IPS-18a (cell line): ENCODE data around the gene SLC25A21.

Experiments used
- H3K27ac ChIP-seq: one replicate; pipeline ENCODE4 v1.5.1; 2013; ENCODE audit warnings: low read length
- H3K27me3 ChIP-seq: one replicate; pipeline ENCODE4 v1.6.1; 2013; ENCODE audit warnings: mild to moderate bottlenecking, low read length; ENCODE audit not compliant: control insufficient read depth, insufficient read depth
- H3K36me3 ChIP-seq: one replicate; pipeline ENCODE4 v1.6.1; 2013; ENCODE audit warnings: low read depth, low read length; ENCODE audit not compliant: control insufficient read depth
- H3K4me1 ChIP-seq: one replicate; pipeline ENCODE4 v1.6.1; 2013; ENCODE audit warnings: low read depth, low read length; ENCODE audit not compliant: control insufficient read depth
- H3K4me3 ChIP-seq: one replicate; pipeline ENCODE4 v1.5.1; 2013; ENCODE audit warnings: low read length
- H3K9ac ChIP-seq: one replicate; pipeline ENCODE4 v1.6.1; 2013; ENCODE audit warnings: mild to moderate bottlenecking, low read length, moderate library complexity
- H3K9me3 ChIP-seq: one replicate; pipeline ENCODE4 v1.6.1; 2013; ENCODE audit warnings: low read depth, low read length; ENCODE audit not compliant: control insufficient read depth

The SLC25A21 gene

DNA sequence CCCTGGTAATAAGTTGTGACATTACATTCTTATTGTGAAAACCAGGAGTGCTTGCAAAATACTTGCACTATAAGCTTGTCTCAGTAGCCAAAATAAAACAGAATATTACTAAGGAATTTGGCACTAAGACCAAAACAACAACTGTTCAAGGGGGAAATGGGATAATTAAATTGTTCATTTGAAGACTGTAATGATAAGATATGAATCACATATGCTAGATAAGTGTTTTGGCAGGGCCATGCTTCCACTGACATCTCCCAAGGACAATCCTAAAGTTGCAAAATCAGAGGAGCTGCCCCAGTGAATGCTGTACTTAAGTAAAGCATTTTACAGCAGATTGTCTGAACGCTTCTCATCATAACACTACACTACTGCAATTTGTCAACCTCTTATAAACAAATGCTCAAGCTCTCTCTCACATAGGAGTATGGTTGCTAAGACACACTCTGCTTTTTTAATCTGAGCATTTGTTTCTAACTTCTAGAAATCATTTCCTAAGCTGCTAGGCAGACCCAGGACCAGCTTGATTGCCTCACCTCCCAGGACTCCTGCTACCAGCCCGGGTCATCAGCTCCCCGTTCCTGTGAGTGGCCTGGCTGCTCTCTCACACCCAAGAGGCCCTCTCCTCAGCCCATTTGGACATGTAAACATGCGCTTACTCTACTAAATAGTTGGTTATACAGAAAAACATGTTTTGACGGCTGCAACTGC is 319.3 kb downstream of the SLC25A21 start:
- H3K4me3 ChIP-seq: no peak overlapping the region
- H3K9me3 ChIP-seq: no peaks in the 10 kb centered on the region
- H3K9ac ChIP-seq: no peak overlapping the region
- H3K27ac ChIP-seq: no peak overlapping the region
- H3K27me3 ChIP-seq: no peaks in the 10 kb centered on the region
- peaks cover 9% of the 10 kb centered on the region for H3K4me1 ChIP-seq
- H3K36me3 ChIP-seq: no peaks in the 10 kb centered on the region

DNA sequence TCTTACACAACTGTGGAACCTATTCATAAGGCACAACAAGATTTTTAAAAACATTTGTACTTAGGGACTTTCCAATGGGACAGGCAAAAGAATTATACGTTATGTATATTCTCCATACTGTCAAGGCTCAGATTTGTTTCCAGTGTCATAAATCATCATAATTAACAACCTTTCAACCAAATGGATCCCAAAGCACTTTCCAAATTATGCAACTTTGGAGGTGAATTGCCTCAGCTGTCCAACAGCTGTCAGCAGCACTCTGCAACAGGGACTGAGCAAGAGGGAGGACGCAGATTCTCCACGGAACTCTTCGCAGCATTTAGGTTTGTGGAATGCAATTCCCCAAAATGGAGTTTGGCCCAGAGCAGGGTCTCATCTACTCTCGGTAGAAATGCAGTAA is 324.2 kb downstream of the SLC25A21 start:
- Histone ChIP-seq H3K9me3 (no peaks in the 10 kb centered on the region), H3K4me3 (no peak overlapping the region), H3K27me3 (no peaks in the 10 kb centered on the region), H3K9ac (no peak overlapping the region), H3K4me1 (peaks cover 7% of the 10 kb centered on the region), H3K27ac (no peak overlapping the region), H3K36me3 (no peaks in the 10 kb centered on the region)

DNA sequence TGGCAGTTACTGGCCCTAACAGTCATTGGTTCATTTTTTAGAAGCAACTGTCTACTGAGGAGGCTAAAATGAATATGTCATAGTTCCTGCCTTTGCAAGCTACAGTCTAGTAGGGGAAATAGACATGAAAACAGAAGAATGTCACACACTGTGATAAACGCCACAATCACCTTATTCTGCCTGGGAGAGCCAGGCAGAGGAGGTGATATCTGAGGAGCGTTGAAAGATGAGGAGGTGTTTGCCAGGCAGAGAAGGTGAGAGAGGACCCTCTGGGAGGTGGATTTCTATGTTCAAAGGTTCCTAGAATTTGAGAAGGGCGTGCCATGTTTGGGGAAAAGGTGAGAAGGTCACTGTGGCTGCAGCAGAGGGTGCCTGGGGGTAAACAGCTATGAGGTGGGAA is 325.0 kb downstream of the SLC25A21 start:
- H3K4me1 ChIP-seq: peaks cover 7% of the 10 kb centered on the region
- no peak overlapping the region for H3K9ac ChIP-seq
- no peaks in the 10 kb centered on the region for H3K9me3 ChIP-seq

DNA sequence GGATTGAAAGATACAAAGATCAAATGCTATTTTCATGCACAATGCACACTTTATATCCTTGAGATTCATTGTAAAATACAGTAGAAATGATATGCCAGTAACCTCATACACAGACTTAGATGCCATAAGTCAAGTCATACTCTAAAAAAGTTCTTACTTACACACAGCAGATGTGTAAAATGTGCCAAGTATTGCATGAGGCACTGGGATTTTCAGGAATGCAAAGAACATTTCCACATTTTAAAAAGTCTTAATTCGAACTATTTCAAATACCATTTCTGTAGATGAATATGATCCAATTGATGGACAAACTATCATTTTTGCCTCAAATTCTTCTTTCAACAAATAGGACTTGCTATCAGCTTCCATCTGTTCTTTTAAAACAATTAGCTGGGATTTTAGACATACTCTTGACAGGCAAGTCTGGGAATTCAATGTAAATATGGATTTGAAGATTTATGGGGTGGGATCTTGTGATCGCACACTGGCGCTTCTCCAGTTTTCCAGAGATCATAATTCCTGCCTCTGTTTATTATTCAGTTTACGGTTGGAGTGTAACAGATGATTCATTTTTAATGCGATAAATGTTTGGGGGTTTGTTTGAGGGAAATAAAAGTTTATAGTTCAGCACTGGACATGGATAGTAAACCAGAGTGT is 326.9 kb downstream of the SLC25A21 start:
- no peaks in the 10 kb centered on the region for H3K9me3 ChIP-seq
- H3K9ac ChIP-seq: no peak overlapping the region
- H3K27ac ChIP-seq: no peak overlapping the region
- no peaks in the 10 kb centered on the region for H3K36me3 ChIP-seq
- H3K27me3 ChIP-seq: no peaks in the 10 kb centered on the region
- H3K4me3 ChIP-seq: no peak overlapping the region
- peaks cover 7% of the 10 kb centered on the region for H3K4me1 ChIP-seq

More for the DNA sequence above, 325.0 kb downstream of the SLC25A21 start:
- H3K27me3 ChIP-seq: no peaks in the 10 kb centered on the region
- H3K27ac ChIP-seq: no peak overlapping the region
- no peaks in the 10 kb centered on the region for H3K36me3 ChIP-seq
- H3K4me3 ChIP-seq: no peak overlapping the region

DNA sequence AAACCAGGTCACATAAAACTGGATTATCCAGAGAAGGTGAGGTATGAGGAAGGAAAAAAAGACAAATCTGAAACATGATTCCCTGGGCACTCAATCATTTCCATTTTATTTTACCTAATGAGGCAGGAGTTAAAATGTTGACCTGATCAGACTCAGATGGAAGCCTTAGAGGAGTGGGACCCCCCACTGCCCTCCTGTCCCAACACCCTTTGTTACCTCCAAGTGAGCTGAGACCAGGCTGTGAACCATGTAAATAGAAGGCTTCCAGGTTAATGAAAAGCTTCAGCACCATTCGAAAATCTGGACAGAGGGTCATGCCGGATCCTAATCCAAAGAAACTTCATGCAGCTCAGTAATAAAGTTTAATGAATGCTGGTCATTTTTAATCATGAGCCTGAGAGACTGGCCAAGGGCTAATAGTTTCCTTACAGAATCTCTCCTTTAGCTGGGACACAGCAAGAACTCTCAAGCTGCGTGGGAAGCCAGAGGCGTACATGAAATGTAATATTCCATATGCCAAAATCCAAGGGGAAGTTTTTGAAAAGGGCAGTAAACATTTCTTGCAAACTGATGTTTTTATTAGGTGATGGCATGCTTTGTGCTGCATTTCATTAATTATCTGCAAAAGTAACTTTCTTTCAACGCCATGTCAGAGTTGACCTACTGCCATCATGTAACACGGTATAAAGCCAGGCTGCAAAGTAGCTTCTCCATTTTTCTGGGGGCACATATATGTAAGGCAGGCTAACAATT is 327.8 kb downstream of the SLC25A21 start:
- H3K27me3 ChIP-seq: no peaks in the 10 kb centered on the region
- H3K27ac ChIP-seq: no peak overlapping the region
- H3K9me3 ChIP-seq: no peaks in the 10 kb centered on the region

DNA sequence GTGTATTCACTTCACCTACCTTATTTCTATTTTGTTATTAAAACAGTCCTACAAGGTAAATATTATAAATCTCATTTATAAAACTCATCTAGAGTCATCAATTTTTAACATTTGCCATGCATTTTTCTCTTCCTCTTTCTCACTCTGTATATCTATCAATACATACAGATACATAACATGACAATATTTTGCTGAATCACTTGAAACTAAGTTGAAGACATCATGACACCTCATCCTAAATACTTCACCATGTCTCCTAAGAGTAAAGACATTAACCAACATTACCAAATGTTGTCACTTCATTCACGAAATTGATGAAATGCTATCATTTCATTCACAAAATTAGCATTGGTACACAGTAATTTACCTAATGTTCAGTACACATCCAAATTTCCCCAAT is 329.0 kb downstream of the SLC25A21 start:
- Histone ChIP-seq H3K27ac (no peak overlapping the region), H3K27me3 (no peaks in the 10 kb centered on the region), H3K9me3 (no peaks in the 10 kb centered on the region), H3K36me3 (no peaks in the 10 kb centered on the region), H3K9ac (no peak overlapping the region), H3K4me1 (peaks cover 7% of the 10 kb centered on the region), H3K4me3 (no peak overlapping the region)

More for the DNA sequence above, 327.8 kb downstream of the SLC25A21 start:
- H3K4me3 ChIP-seq: no peak overlapping the region
- peaks cover 7% of the 10 kb centered on the region for H3K4me1 ChIP-seq
- no peaks in the 10 kb centered on the region for H3K36me3 ChIP-seq
- no peak overlapping the region for H3K9ac ChIP-seq

DNA sequence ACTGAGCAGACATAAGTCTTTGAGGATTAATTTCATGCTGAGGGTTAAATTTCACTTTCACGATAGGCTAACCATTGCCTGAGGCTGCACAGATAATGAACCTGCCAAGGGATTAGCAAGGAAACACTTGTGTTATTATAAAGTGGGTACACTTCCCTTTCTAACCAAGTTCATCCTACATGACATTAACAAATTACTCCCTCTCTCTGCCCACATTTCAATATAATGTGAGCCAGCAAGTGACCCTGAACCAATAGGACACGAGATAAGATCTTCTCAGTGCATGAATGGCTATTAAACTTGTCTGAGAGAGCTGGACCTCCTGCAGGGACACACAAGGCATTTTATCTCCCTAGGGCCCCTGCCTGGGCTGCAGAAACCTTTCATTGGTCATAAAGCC is 337.3 kb downstream of the SLC25A21 start:
- no peaks in the 10 kb centered on the region for H3K27me3 ChIP-seq
- peaks cover 5% of the 10 kb centered on the region for H3K4me1 ChIP-seq
- no peak overlapping the region for H3K27ac ChIP-seq
- H3K4me3 ChIP-seq: no peak overlapping the region
- H3K36me3 ChIP-seq: no peaks in the 10 kb centered on the region
- H3K9me3 ChIP-seq: no peaks in the 10 kb centered on the region
- no peak overlapping the region for H3K9ac ChIP-seq

DNA sequence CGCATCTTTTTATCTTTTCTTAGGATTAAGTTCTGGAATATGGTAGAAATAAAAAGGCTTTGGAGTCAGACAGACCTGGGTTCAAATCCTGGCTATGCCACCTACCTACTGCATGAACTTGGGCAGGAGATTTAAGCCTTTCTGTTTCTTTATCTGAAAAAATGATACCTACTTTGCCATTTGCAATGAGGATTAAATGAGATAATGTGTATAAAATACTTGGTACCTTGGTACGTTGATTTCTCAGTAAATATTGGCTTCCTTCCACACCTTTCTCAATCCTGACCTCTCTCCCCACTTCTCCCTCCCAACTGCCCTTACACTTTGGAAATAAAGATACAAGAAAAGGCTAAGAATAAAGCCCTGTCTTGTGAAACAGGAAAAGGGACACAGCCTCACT is 338.1 kb downstream of the SLC25A21 start:
- Histone ChIP-seq H3K27ac (no peak overlapping the region), H3K9me3 (no peaks in the 10 kb centered on the region), H3K4me1 (peaks cover 5% of the 10 kb centered on the region), H3K27me3 (no peaks in the 10 kb centered on the region), H3K36me3 (no peaks in the 10 kb centered on the region), H3K4me3 (no peak overlapping the region), H3K9ac (no peak overlapping the region)

DNA sequence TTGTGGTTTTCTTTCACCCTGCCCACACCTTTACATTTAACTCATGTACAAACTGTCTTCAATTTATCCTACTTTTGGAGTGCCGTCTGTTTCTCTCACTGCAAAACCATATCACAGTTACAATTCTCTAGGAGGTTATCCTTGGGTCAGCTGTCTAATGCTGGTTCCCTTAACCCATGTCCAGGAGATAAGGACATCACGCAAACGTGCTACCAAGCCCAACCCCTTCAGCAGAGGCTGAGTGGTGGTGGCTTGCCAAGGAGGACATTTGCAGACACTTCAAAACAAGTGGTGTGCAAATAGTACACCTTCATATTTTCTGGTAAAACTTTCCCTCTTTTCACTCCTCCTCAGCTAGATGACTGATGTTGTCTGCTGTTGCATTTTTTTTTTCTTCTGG is 342.9 kb downstream of the SLC25A21 start:
- Histone ChIP-seq H3K27ac (no peak overlapping the region), H3K9ac (no peak overlapping the region), H3K9me3 (no peaks in the 10 kb centered on the region), H3K27me3 (no peaks in the 10 kb centered on the region), H3K36me3 (no peaks in the 10 kb centered on the region), H3K4me3 (no peak overlapping the region), H3K4me1 (peaks cover 13% of the 10 kb centered on the region)

DNA sequence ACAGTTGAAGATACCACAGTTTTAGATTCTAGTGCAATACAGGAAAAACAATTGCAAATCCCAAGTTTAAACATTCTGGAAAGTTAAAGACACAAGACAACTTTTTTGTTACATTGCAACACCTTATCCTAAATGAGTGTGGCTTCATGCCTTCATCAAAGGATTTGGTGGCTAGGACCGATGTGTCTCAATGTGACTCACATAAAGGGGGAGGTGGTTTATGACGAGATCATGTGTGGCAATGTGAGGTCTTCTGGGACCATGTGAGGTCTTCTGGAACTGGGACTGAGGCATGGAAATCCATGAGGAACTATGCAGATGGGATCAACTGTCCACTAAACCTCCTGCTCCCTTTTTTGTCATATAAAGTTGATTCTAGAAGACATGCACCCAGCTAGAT is 344.5 kb downstream of the SLC25A21 start:
- Histone ChIP-seq H3K9me3 (no peaks in the 10 kb centered on the region), H3K9ac (no peak overlapping the region), H3K4me1 (peaks cover 13% of the 10 kb centered on the region), H3K27ac (no peak overlapping the region), H3K27me3 (no peaks in the 10 kb centered on the region), H3K36me3 (no peaks in the 10 kb centered on the region), H3K4me3 (no peak overlapping the region)

DNA sequence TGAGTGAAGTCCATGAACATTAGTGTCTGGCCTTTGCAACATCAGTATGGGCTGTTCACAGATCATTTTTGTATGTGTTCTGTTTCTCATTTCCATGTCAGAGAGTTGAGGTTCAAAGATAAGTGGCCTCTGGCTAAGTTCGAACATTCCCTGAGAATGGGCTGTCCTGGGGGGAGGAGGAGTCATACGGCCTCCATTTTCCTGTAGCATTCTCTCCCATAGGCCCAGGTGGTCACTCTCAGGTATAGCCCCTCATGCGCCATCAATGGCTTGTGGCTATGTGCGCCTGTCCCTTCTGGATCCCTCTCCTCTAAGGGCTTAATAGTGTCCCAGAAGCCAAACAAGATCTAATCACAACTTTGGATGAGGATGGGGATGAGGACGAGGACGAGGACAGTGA is 345.8 kb downstream of the SLC25A21 start:
- Histone ChIP-seq H3K9me3 (no peaks in the 10 kb centered on the region), H3K9ac (no peak overlapping the region), H3K36me3 (no peaks in the 10 kb centered on the region), H3K27ac (no peak overlapping the region), H3K4me1 (peaks cover 13% of the 10 kb centered on the region), H3K27me3 (no peaks in the 10 kb centered on the region), H3K4me3 (no peak overlapping the region)
